Bronchus fibroblast of lung (primary cell): ENCODE results near the gene NSF. TPM values are rescaled to one million over a fixed set of nuclear protein-coding genes. Genes with fewer than 3 reads are reported as not detected.

Experiments
- total RNA-seq: library from RNA; depleted of rRNA; stranded (reverse); fragments of >200 nt; gene quantifications from 2 replicates; pipeline ENCODE4 v1.2.3, GENCODE V29; 2015

The NSF gene
- 24.5 and 28.2 TPM in 2 replicates for total RNA-seq

GRCh38 chr17:46590157-46591146 lies at the start of gene NSF:
TSS of gene NSF (plus strand) at chr17:46590669. CDS start at chr17:46590776, 107 bp downstream.

GRCh38 chr17:46579083-46580075 lies 11.1 kb upstream of the NSF start, which contains the start of gene ARL17A:
TSS of gene ARL17A (minus strand) at chr17:46579691. CDS start at chr17:46576322, 3,369 bp downstream.

Other genes with a start within 250 kb of the NSF start
- gene ARL17B, start 228.9 kb upstream of the NSF start, total RNA-seq, result 5.2 and 6.6 TPM in 2 replicates
- 3.6 and 4.9 TPM in 2 replicates for gene LRRC37A2, start 78.2 kb upstream of the NSF start, total RNA-seq
- 1.9 and 2.4 TPM in 2 replicates for gene ARL17A, start 11.0 kb upstream of the NSF start, total RNA-seq
- gene WNT3, start 228.0 kb downstream of the NSF start, total RNA-seq, result 0.50 and 1.3 TPM in 2 replicates